Activated naive CD4-positive, alpha-beta T cell treated with anti-CD3 and anti-CD28 coated beads, Interleukin-2, amount 50 U/mL, for 72 hours (primary cell): Measurements from ENCODE around the gene SYNPO2. TPM values are rescaled to one million over a fixed set of nuclear protein-coding genes. Genes with fewer than 3 reads are reported as not detected.

ENCODE experiments used
- ATAC-seq, 2 donors: fragments of 150-1000 bp; cut with Tn5 transposase; 2 replicates each; pipeline ENCODE4 v1.10.0; 2021; ENCODE audit warnings: mild to moderate bottlenecking in 2 of 2, moderate library complexity in 2 of 2
- DNase-seq, 2 donors: peaks; one replicate each; pipeline ENCODE4 v3.0.0; 2021 to 2022; ENCODE audit warnings: low spot score in 2 of 2
- H3K27ac Mint-ChIP-seq, 2 donors: one replicate each; pipeline ENCODE4 v1.8.0; 2022; ENCODE audit warnings: mild to moderate bottlenecking in 2 of 2, mixed read lengths in 2 of 2
- H3K36me3 Mint-ChIP-seq, 2 donors: one replicate each; pipeline ENCODE4 v1.8.0; 2022; ENCODE audit warnings: mixed read lengths in 2 of 2
- H3K9me3 Mint-ChIP-seq, 2 donors: one replicate each; pipeline ENCODE4 v1.8.0; 2022; ENCODE audit warnings: mixed read lengths in 2 of 2
- total RNA-seq, 2 donors: library from RNA; stranded (reverse); gene quantifications; one replicate each; pipeline ENCODE4 v1.2.3, GENCODE V29; 2022

Gene SYNPO2
- total RNA-seq, 2 donors from 2014 or later = 0.18 to 0.27 TPM

DNA sequence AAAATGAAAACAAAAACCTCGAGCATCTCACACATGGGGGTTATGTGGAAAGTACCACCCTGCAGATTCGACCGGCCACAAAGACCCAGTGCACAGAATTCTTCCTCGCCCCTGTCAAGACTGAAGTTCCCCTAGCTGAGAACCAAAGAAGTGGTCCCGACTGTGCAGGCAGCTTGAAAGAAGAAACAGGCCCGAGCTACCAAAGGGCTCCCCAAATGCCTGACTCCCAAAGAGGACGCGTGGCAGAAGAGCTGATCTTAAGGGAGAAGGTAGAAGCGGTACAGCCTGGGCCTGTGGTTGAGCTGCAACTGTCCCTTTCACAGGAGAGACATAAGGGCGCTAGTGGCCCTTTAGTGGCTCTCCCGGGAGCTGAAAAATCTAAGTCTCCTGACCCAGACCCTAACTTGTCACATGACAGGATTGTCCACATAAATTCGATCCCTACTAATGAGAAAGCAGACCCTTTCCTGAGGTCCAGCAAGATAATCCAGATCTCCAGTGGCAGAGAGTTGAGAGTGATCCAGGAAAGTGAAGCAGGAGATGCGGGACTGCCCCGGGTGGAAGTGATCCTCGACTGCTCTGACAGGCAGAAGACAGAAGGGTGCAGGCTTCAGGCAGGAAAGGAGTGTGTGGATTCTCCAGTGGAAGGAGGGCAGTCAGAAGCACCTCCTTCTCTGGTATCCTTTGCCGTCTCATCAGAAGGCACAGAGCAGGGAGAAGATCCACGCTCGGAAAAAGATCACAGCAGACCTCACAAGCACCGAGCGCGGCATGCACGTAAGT lies 138.2 kb downstream of the SYNPO2 start:
- ATAC-seq (no peak), DNase-seq (no peak)
- no peaks in the 10 kb centered on the region for H3K9me3 Mint-ChIP-seq
- H3K36me3 Mint-ChIP-seq = no peaks in the 10 kb centered on the region
- no peak overlapping the region for H3K27ac Mint-ChIP-seq

DNA sequence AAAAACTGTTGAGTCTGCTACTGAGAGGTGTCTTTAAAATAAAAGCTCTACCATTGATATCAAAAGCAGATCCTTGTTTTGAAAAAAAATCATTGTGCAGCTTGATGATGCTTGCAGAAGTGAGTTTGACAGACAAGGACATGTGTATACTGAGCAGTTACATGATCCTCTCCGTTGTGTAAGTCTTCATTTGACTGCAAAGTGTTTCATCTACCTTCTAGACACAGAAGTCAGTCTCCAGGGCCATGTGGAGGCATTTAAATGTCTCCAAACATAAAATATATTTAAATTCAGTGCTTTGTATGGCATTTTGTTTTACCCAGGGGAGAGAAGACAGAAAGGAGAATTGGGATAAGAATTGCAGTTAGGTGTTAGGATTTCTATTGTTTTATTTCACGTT lies 139.2 kb downstream of the SYNPO2 start:
- no peak overlapping the region for H3K27ac Mint-ChIP-seq
- ATAC-seq = no peak
- no peaks in the 10 kb centered on the region for H3K36me3 Mint-ChIP-seq
- no peaks in the 10 kb centered on the region for H3K9me3 Mint-ChIP-seq
- DNase-seq = no peak

DNA sequence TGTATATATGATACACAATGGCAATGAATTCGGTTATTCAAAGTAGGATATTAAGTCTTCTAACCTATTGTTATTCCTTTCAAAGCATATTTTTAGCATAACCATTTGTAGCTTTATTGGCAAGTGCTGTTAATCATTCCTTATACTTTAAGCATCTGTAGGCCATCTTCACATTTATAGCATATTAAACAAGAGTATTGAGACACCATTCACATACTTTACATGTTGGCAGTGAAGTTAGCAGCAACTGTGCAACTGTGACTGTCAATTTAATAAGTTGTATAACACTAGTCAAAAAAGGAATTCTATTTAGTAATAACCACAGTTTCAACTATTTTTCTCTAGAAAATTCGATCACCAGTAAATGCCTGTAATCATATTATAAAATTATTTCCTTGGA lies 139.6 kb downstream of the SYNPO2 start:
- H3K36me3 Mint-ChIP-seq = no peaks in the 10 kb centered on the region
- DNase-seq (no peak), ATAC-seq (no peak)
- no peaks in the 10 kb centered on the region for H3K9me3 Mint-ChIP-seq
- H3K27ac Mint-ChIP-seq = no peak overlapping the region

DNA sequence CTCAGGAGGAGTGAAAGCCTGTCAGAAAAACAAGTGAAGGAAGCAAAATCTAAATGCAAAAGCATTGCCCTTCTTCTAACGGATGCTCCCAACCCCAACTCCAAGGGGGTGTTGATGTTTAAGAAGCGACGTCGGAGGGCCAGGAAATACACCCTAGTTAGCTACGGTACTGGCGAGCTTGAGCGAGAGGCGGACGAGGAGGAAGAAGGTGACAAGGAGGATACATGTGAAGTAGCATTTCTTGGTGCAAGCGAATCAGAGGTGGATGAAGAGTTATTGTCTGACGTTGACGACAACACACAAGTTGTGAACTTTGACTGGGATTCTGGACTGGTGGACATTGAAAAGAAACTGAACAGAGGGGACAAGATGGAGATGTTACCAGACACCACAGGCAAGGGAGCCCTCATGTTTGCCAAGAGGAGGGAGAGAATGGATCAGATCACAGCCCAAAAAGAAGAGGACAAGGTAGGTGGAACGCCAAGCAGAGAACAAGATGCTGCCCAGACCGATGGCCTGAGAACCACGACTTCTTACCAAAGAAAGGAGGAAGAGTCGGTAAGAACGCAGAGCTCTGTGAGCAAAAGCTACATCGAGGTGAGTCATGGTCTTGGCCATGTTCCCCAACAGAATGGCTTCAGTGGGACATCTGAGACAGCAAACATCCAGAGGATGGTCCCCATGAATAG lies 141.3 kb downstream of the SYNPO2 start:
- no peaks in the 10 kb centered on the region for H3K9me3 Mint-ChIP-seq
- no peaks in the 10 kb centered on the region for H3K36me3 Mint-ChIP-seq
- H3K27ac Mint-ChIP-seq = no peak overlapping the region
- DNase-seq = no peak
- no peak for ATAC-seq

DNA sequence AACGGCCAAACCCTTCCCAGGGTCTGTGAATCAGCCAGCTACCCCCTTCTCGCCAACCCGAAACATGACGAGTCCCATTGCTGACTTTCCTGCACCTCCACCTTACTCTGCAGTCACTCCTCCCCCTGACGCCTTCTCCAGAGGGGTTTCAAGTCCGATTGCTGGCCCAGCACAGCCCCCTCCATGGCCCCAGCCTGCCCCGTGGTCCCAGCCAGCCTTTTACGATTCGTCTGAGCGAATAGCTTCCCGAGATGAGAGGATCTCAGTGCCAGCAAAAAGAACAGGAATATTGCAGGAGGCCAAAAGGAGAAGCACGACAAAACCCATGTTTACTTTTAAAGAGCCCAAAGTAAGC lies 141.9 kb downstream of the SYNPO2 start:
- Mint-ChIP-seq H3K9me3 (no peaks in the 10 kb centered on the region), H3K27ac (no peak overlapping the region), H3K36me3 (no peaks in the 10 kb centered on the region)
- DNase-seq (no peak), ATAC-seq (no peak)

DNA sequence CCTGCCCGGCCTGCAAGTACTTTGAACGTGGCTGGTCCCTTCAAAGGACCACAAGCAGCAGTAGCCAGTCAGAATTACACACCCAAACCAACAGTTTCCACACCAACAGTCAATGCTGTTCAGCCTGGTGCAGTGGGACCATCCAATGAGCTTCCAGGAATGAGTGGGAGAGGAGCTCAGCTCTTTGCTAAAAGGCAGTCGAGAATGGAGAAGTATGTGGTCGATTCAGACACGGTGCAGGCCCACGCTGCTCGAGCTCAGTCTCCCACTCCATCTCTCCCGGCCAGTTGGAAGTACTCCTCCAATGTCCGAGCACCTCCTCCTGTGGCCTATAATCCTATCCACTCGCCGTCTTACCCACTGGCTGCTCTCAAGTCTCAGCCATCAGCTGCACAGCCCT lies 142.6 kb downstream of the SYNPO2 start:
- ATAC-seq (no peak), DNase-seq (no peak)
- Mint-ChIP-seq H3K36me3 (no peaks in the 10 kb centered on the region), H3K27ac (no peak overlapping the region), H3K9me3 (no peaks in the 10 kb centered on the region)

DNA sequence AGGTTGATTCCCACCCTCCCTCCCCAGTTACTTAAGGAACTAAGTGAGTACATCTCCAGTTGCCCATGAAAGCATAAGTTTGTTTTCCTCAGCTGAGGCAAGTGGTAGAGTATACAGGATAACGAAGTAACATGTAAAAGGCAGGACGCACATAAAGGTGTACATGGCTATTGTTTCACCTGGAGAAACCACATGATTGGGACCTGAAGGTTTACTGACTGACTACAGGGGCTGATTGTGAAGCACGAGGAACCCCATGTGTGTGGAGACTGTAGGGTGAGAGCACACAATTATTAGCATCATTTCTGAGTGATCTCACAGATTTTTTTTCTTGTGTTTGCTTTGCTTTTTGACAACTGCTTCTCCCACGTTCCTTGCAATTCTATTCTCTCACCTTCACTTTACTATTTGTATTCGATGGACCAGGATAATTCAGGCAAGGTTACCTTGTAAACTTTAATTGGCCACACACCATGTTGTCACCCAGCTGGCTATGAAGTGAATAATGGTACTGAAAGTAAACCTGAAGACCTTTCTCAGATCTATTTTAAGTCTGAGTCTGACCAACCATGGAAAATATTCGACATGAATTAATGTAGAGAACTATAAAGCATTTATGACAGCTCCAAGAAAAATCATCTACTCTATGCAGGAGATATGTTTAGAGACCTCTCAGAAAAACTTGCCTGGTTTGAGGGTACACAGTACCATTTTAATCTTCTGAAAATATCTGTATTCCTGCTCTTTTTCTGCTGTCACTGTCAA lies 144.4 kb downstream of the SYNPO2 start:
- no peak for ATAC-seq
- DNase-seq = no peak
- Mint-ChIP-seq H3K9me3 (no peaks in the 10 kb centered on the region), H3K36me3 (no peaks in the 10 kb centered on the region), H3K27ac (no peak overlapping the region)

DNA sequence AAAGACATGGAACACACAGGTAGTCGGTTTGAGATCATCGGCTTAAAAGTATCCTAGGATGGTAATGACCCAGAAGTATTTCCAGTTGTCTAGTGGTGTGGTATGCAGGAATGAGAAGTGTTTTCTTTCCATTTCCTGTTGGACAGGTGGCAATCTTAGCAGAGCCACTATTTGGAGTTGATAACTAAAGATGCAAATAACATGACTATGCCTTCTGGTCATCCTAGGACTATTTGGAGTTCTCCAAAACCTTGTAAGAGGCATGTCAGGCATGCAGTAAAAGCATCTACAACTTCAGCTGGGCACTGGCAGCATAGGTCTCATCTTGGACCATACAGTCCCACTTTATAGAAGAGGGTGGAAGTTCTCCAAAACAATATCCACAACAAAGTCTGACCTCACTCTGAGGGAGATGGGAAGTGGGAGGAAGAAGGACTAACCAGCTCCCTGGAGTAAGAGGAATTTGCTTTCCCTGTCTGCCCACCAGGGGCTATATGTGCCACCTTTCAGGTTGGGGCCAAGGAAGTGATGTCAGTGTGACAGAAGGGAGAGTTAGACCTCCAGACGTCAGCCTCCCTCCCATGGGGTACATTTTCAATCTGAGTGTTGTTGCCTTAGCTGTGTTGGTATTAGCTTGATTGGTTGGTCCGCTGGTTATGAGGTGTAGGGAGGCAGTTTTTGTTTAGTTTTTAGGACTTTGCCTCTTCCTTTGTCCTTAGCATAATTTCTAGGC lies 145.8 kb downstream of the SYNPO2 start:
- H3K27ac Mint-ChIP-seq = no peak overlapping the region
- no peaks in the 10 kb centered on the region for H3K9me3 Mint-ChIP-seq
- ATAC-seq = no peak
- DNase-seq = no peak
- no peaks in the 10 kb centered on the region for H3K36me3 Mint-ChIP-seq

DNA sequence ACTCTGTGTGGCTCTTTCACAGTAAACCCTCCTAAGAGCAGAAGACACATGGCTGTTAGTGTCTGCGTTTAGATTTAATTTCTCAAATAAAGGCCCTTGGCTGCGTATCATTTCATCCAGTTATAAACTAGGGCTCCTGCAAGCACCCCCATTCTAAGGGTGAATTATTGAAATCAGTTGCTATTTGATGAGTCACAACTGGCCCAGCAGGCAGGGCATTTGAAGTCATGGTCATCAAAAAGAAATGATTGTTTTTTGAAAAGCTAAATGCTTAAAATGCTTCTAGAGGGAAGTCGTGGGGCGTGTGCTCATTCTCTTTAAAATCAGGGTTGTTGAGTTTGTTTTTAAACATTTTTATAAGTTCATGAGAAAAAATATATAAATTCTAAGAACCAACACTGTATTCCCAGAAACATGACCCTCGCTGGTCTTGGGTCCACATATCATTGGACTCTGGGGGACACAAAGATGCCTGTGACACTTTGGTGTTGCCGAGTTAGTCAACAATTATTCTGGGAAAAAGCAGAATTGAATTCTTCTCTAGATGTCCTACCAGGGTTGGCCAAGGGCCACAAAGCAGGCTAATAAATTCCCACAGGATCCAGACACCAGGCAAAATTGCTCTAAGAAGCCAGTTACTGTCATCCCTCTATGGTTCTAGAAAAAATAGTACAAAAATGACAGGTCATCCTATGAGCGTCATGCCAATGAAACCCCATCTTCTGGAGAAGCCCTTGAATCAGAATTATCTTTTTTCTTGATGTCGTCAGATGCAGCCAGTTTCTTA lies 147.5 kb downstream of the SYNPO2 start:
- H3K27ac Mint-ChIP-seq = no peak overlapping the region
- ATAC-seq (no peak), DNase-seq (no peak)
- no peaks in the 10 kb centered on the region for H3K36me3 Mint-ChIP-seq
- H3K9me3 Mint-ChIP-seq = no peaks in the 10 kb centered on the region

DNA sequence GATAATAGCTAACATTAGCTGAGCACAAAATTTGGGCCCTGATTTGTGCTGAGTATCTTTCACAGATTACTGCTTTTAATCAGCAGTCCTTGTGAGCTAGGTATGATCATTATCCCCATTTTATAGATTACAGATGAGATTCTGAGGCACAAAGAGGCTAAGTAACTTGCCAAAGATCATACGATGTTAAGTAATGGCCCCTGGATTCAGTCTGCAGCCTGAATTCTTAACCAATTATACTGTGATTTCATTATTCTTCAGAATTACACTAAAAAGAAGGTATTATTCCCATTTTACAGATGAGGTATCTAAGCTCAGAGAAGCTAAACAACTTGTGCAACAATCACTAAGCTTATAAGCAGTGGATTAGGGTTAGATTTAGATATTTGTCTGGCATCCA lies 149.1 kb downstream of the SYNPO2 start:
- H3K9me3 Mint-ChIP-seq = no peaks in the 10 kb centered on the region
- H3K36me3 Mint-ChIP-seq = no peaks in the 10 kb centered on the region
- ATAC-seq = no peak
- DNase-seq = no peak
- H3K27ac Mint-ChIP-seq = no peak overlapping the region

DNA sequence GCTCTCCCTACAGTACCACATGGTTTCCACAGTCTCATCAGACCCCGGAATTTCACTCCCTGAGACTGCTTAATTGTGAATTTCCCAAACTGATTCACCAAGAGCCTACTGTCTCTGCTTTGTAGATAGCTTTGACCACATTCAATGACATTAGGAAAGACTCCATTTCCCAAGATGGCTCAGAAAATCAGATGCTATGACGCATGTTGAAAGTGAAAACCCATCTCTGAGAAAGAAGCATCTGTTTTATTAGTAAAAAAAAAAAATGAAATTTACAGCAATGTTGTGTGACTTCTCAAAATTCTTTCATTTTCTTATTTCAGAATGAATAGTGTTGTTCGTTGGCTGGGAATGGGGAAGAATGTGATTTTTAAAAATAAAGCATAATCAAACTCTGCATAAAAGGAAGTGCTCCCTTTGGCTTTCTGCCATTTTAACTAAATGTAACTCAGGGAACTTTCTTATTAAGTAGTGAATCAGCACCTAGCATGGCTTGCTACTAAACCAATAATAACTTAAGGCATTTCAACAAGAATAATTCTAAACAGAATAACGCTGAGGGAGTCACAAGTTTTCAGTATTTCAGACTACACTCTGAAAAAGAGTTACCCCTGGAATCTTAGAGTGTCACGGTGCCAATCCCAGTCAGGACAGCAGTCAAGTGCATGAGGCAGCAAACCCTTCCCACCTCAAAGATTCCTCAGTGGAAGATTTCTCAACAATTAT lies 149.6 kb downstream of the SYNPO2 start:
- H3K36me3 Mint-ChIP-seq = no peaks in the 10 kb centered on the region
- ATAC-seq (peak; percentile 39 to 77), DNase-seq (no peak)
- H3K9me3 Mint-ChIP-seq = no peaks in the 10 kb centered on the region
- no peak overlapping the region for H3K27ac Mint-ChIP-seq

DNA sequence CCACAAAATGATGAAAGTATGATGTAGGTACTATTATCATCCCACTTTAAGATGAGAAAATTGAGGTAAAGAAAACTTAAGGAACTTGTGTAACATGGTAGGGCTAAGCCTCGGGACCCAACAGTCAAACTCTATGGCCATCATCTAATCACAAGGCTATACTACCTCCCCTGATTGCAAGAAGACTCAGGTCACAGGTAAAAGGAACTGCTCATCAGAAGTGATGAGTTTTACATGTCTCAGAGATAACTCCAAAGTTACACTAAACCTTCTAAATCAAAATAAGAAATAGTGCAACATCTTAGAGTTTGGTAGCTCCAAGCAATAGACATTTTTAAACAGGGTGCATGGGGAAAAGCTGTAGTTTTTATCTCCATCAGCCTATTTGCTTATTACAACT lies 150.5 kb downstream of the SYNPO2 start:
- no peaks in the 10 kb centered on the region for H3K9me3 Mint-ChIP-seq
- H3K36me3 Mint-ChIP-seq = no peaks in the 10 kb centered on the region
- H3K27ac Mint-ChIP-seq = no peak overlapping the region
- DNase-seq (no peak), ATAC-seq (no peak)

DNA sequence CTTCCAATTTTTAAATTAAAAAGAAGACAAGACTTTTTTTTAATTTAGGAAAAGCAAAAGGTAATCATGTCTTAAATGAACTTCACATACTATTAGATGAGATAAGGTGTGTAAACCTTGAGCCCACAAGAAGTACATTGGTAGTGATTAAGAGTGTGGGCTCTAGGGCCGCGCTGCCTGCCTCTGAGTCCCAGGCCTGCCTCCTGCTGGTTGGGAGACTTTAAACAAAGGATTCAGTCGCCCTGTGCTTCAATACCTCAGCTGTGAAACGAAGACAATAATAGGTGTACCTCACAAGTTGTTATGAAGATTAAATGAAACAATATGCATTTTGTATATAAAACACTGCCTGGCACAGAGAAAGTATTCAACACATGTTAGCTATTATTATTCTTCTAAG lies 151.1 kb downstream of the SYNPO2 start:
- H3K36me3 Mint-ChIP-seq = no peaks in the 10 kb centered on the region
- ATAC-seq = no peak
- DNase-seq = no peak
- H3K9me3 Mint-ChIP-seq = no peaks in the 10 kb centered on the region
- H3K27ac Mint-ChIP-seq = no peak overlapping the region

DNA sequence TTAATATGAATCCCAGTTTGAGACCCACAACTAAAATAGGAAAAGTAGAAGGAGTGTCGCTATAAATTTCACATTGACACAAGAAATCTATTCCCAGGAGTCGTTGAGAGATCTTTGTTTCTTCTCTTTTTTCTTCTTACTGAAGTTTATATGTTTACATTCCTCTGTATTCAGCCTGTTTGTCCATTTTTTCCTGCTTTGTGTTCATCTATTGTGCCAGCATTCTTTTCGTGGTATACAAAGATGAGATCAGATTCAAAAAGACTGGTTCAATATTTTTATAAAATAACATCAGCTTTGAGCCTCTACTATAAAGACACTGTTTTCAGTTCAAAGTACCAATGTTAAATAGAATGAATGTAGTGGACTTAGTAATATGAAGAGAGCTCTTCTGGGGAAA lies 151.6 kb downstream of the SYNPO2 start:
- peak overlapping the region in 1 of 2 donors; percentile 46 for H3K27ac Mint-ChIP-seq
- H3K36me3 Mint-ChIP-seq = no peaks in the 10 kb centered on the region
- H3K9me3 Mint-ChIP-seq = no peaks in the 10 kb centered on the region
- DNase-seq (no peak), ATAC-seq (no peak)

DNA sequence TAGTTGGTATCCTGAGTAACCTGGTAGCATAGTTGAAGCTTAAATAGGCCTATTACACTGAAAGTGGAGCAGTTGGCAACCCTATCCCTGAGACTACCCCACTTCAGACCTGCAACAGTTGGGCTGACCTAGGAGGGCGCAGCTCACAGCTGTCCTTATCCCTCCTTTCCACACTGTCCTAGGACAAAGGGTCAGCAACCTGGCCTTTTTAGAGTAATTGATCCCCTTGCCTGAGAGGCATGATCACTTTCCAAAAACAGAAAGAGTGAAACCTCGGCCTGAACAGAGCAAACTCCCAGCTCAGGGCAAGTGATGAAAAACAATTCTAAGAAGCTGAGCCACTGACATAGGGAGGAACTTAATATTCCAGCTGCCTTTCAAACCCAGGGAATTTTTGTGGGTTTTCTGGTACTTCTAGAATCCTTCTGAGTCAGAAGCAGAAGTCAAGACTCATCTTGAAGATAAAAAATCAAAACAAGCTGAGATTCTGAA lies 152.1 kb downstream of the SYNPO2 start:
- DNase-seq (no peak), ATAC-seq (peak in 1 of 2 donors; percentile 27)
- H3K27ac Mint-ChIP-seq = no peak overlapping the region
- no peaks in the 10 kb centered on the region for H3K36me3 Mint-ChIP-seq
- no peaks in the 10 kb centered on the region for H3K9me3 Mint-ChIP-seq

DNA sequence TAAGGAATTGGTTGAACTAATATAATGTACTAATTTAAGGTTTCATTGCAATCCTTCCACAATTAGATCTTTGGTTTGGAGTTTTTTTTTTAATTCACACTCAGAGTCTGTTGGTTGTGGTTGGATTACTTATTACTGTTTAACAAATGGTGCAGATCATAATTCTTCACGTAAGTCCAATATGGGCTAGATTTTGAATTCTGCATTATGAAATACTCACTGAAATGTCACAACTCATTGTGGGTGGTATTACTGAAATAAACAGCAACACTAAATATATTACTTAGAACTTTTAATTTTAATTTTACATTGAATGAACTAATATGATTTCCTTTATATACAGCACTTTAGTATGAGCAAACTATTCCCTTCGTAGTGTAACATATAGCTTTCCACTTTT lies 152.7 kb downstream of the SYNPO2 start:
- no peak overlapping the region for H3K27ac Mint-ChIP-seq
- H3K9me3 Mint-ChIP-seq = no peaks in the 10 kb centered on the region
- no peak for ATAC-seq
- DNase-seq = no peak
- H3K36me3 Mint-ChIP-seq = no peaks in the 10 kb centered on the region
